SK-N-SH (cell line): ENCODE measurements around the gene FAM107B. TPM values are rescaled to one million over a fixed set of nuclear protein-coding genes. Genes with fewer than 3 reads are reported as not detected.

Experiments
- CTCF ChIA-PET: fragments of 300-600, 350-600 bp; formaldehyde crosslinking; extraction: SDS; loops from one replicate; lab custom pipeline; 2021; lab: Yijun Ruan, JAX
- POLR2A ChIA-PET: fragments of 350-600 bp; sonication (Branson Sonifier 250); formaldehyde crosslinking; extraction: SDS; loops from one replicate; lab custom pipeline; 2020; ENCODE audit warnings: antibody characterized with exemption, inconsistent platforms; lab: Yijun Ruan, JAX
- DNase-seq: peaks from one replicate; pipeline ENCODE4 v3.0.0; 2012
- H2AFZ ChIP-seq: fragments of 200-600 bp; sonication (generic); 2 replicates; pipeline ENCODE4 v1.8.1; 2016; ENCODE audit warnings: antibody characterized with exemption, mild to moderate bottlenecking, low read depth
- H3F3A ChIP-seq: fragments of 200-600 bp; sonication (generic); replicated peaks from 2 replicates; pipeline ENCODE3; 2016; ENCODE audit warnings: antibody characterized with exemption, mild to moderate bottlenecking; ENCODE audit not compliant: insufficient read depth
- H3K27ac ChIP-seq, 2 experiments: fragments of 200-500 bp in 1 of 2; fragments of 200-600 bp in 1 of 2; sonication (Bioruptor generic) in 1 of 2; sonication (generic), shearing (Covaris generic) in 1 of 2; 2 replicates each; pipeline versions ENCODE4 v1.5.1 to v1.6.1; 2014 to 2016; ENCODE audit warnings: low read depth in 2 of 2, inconsistent platforms in 1 of 2, low read length in 1 of 2, mild to moderate bottlenecking in 1 of 2, mixed read lengths in 1 of 2
- H3K27me3 ChIP-seq: fragments of 200-600 bp; sonication (generic), shearing (Covaris generic); 2 replicates; pipeline ENCODE4 v1.6.1; 2016; ENCODE audit warnings: mixed run types; ENCODE audit not compliant: insufficient read depth
- H3K36me3 ChIP-seq, 2 experiments: fragments of 200-500 bp in 1 of 2; fragments of 200-600 bp in 1 of 2; sonication (Bioruptor generic) in 1 of 2; sonication (generic) in 1 of 2; replicated peaks in 1 of 2; 2 replicates each; pipeline versions ENCODE3 to v1.5.1; 2014 to 2016; ENCODE audit warnings: low read length in 1 of 2, mild to moderate bottlenecking in 1 of 2; ENCODE audit not compliant: insufficient read depth in 2 of 2, control insufficient read depth in 1 of 2
- H3K4me1 ChIP-seq, 2 experiments: fragments of 200-500 bp in 1 of 2; fragments of 200-600 bp in 1 of 2; sonication (Bioruptor generic) in 1 of 2; sonication (generic), shearing (Covaris generic) in 1 of 2; 2 replicates each; pipeline versions ENCODE4 v1.5.1 to v1.6.1; 2014 to 2016; ENCODE audit warnings: low read depth in 1 of 2, low read length in 1 of 2, mixed run types in 1 of 2; ENCODE audit not compliant: insufficient read depth in 2 of 2, control insufficient read depth in 1 of 2
- H3K4me2 ChIP-seq: fragments of 200-600 bp; sonication (generic), shearing (Covaris generic); 2 replicates; pipeline ENCODE4 v1.6.1; 2017; ENCODE audit warnings: mixed run types
- H3K4me3 ChIP-seq, 2 experiments: fragments of 200-500 bp in 1 of 2; fragments of 200-600 bp in 1 of 2; sonication (Bioruptor generic) in 1 of 2; sonication (generic), shearing (Covaris generic) in 1 of 2; 2 replicates each; pipeline versions ENCODE4 v1.5.1 to v1.8.1; 2014 to 2016; ENCODE audit warnings: low read depth in 2 of 2, inconsistent platforms in 1 of 2, low read length in 1 of 2, mild to moderate bottlenecking in 1 of 2, mixed read lengths in 1 of 2, moderate library complexity in 1 of 2
- H3K79me2 ChIP-seq: fragments of 200-600 bp; sonication (generic); 2 replicates; pipeline ENCODE4 v1.8.1; 2017; ENCODE audit warnings: mild to moderate bottlenecking; ENCODE audit not compliant: insufficient read depth
- H3K9ac ChIP-seq: fragments of 200-600 bp; sonication (generic); 2 replicates; pipeline ENCODE4 v1.6.1; 2017; ENCODE audit warnings: mixed run types
- H3K9me2 ChIP-seq: fragments of 200-600 bp; sonication (generic); 2 replicates; pipeline ENCODE4 v1.6.1; 2017; ENCODE audit warnings: mixed run types
- H3K9me3 ChIP-seq: fragments of 200-600 bp; sonication (generic); 2 replicates; pipeline ENCODE4 v1.6.1; 2017; ENCODE audit warnings: mixed run types, mild to moderate bottlenecking, moderate library complexity
- H4K20me1 ChIP-seq: fragments of 200-600 bp; sonication (generic); 2 replicates; pipeline ENCODE4 v1.6.1; 2017; ENCODE audit warnings: mild to moderate bottlenecking, mixed run types; ENCODE audit not compliant: insufficient read depth
- CHD2 ChIP-seq: fragments of 150-350 bp; IDR thresholded peaks from 2 replicates; pipeline ENCODE4 v1.6.1; 2018; ENCODE audit warnings: low read length; ENCODE audit not compliant: partially characterized antibody
- EP300 ChIP-seq, 2 experiments: IDR thresholded peaks; 2 replicates each; pipeline versions ENCODE4 v1.4.0 to v1.6.1; 2012; ENCODE audit warnings: borderline replicate concordance in 1 of 2, low read depth in 1 of 2, low read length in 1 of 2
- FOXM1 ChIP-seq: IDR thresholded peaks from 2 replicates; pipeline ENCODE4 v1.4.0; 2012; ENCODE audit warnings: low read depth, mild to moderate bottlenecking
- GABPA ChIP-seq: IDR thresholded peaks from 2 replicates; pipeline ENCODE4 v1.4.0; 2012; ENCODE audit warnings: low read depth, mild to moderate bottlenecking
- JUND ChIP-seq: IDR thresholded peaks from 2 replicates; pipeline ENCODE4 v1.4.0; 2012
- MAX ChIP-seq: IDR thresholded peaks from 2 replicates; pipeline ENCODE4 v1.4.0; 2012; ENCODE audit warnings: low read depth
- NFIC ChIP-seq: IDR thresholded peaks from 2 replicates; pipeline ENCODE4 v1.4.0; 2012; ENCODE audit warnings: borderline replicate concordance
- NRF1 ChIP-seq: IDR thresholded peaks from 2 replicates; pipeline ENCODE4 v1.6.1; 2012; ENCODE audit warnings: low read depth, mild to moderate bottlenecking, low read length
- PBX3 ChIP-seq: IDR thresholded peaks from 2 replicates; pipeline ENCODE4; 2012
- RXRA ChIP-seq: IDR thresholded peaks from 2 replicates; pipeline ENCODE4 v1.4.0; 2012; ENCODE audit warnings: low read depth, mild to moderate bottlenecking, borderline replicate concordance
- SIN3A ChIP-seq: IDR thresholded peaks from 2 replicates; pipeline ENCODE4 v1.6.1; 2012; ENCODE audit warnings: low read depth, mild to moderate bottlenecking, low read length, moderate library complexity, borderline replicate concordance
- USF1 ChIP-seq: IDR thresholded peaks from 2 replicates; pipeline ENCODE4 v1.4.0; 2012; ENCODE audit warnings: low read depth, borderline replicate concordance
- YY1 ChIP-seq: IDR thresholded peaks from 2 replicates; pipeline ENCODE4 v1.4.0; 2012; ENCODE audit warnings: low read depth, mild to moderate bottlenecking
- WGBS: methylation state at CpG from one replicate; pipeline ENCODE4 v1.1.6; 2017; ENCODE audit warnings: low lambda C conversion rate; 5-methylcytosine and 5-hydroxymethylcytosine counted together
- polyA plus RNA-seq, 3 experiments: library from polyadenylated mRNA; depleted of rRNA; stranded (reverse); fragments of >200 nt; gene quantifications; 2 replicates each; pipeline ENCODE4 v1.2.3, GENCODE V29; 2012

The FAM107B gene
- polyA plus RNA-seq, 1 of the 3 experiments (the other 2 are of a cell fraction) = 1.0 TPM

- Histone ChIP-seq H3K4me2 (no peak overlapping the region), H3K4me1 (no peaks in the 10 kb centered on the region), H3K27me3 (no peaks in the 10 kb centered on the region), H3K4me3 (no peak overlapping the region), H2AFZ (no peak overlapping the region), H3K9me3 (no peaks in the 10 kb centered on the region), H3K79me2 (no peaks in the 10 kb centered on the region), H3K36me3 (no peaks in the 10 kb centered on the region), H4K20me1 (no peaks in the 10 kb centered on the region), H3F3A (no peaks in the 10 kb centered on the region), H3K9ac (no peak overlapping the region), H3K9me2 (no peaks in the 10 kb centered on the region), H3K27ac (no peak overlapping the region)
- WGBS = 9% methylated on average over 1 of the region's 1 CpG
- DNase-seq = no peak
- no peak for TF ChIP-seq RXRA
- no peak for TF ChIP-seq PBX3
- no peak for TF ChIP-seq MAX
- no peak for TF ChIP-seq CHD2
- TF ChIP-seq NRF1 = no peak
- TF ChIP-seq SIN3A = no peak
- no peak for TF ChIP-seq NFIC
- TF ChIP-seq EP300 (IDR thresholded peaks at IDR 0.05; ENCODE audit: borderline replicate concordance in 1 of 2, low read depth in 1 of 2, low read length in 1 of 2) = no peak
- TF ChIP-seq USF1 = no peak
- TF ChIP-seq FOXM1 = no peak
- POLR2A ChIA-PET = no interaction called here
- CTCF ChIA-PET = interaction anchor here (1.1 kb wide), 1 partner anchor 31 kb away, joined by 3 read pairs; no protein-coding TSS in a partner anchor
These were observed 47.2 kb downstream of the FAM107B start for GRCh38 chr10:14727465-14727864.

- TF ChIP-seq YY1 (no peak), CHD2 (no peak), JUND (no peak), GABPA (no peak), MAX (no peak)
- Histone ChIP-seq H2AFZ (no peak overlapping the region), H3F3A (no peaks in the 10 kb centered on the region), H3K4me2 (no peak overlapping the region), H3K9ac (no peak overlapping the region), H3K79me2 (no peaks in the 10 kb centered on the region), H3K36me3 (no peaks in the 10 kb centered on the region), H3K27ac (no peak overlapping the region), H3K4me1 (no peaks in the 10 kb centered on the region), H3K4me3 (no peak overlapping the region), H3K9me3 (no peaks in the 10 kb centered on the region), H4K20me1 (no peaks in the 10 kb centered on the region), H3K9me2 (no peaks in the 10 kb centered on the region), H3K27me3 (no peaks in the 10 kb centered on the region)
- CTCF ChIA-PET = no interaction called here
- DNase-seq = no peak
- WGBS = 34% methylated on average over 2 of the region's 2 CpGs
- POLR2A ChIA-PET = no interaction called here
These were observed 49.8 kb downstream of the FAM107B start for GRCh38 chr10:14724931-14725330.
